ENCODE measurements around the gene PROX1.

Gene PROX1

GRCh38 chr1:213951876-213952275, 35.9 kb upstream of the PROX1 start:
- no peak for DNase-seq (ENCODE audit: low read depth)
- no peak for TF ChIP-seq CTCF (IDR thresholded peaks at IDR 0.05; ENCODE audit: control insufficient read depth, insufficient read depth, low read depth, low read length, missing control alignments)
- H3K4me3 ChIP-seq (ENCODE audit: control insufficient read depth, low read depth, low read length): no peak overlapping the region

- DNase-seq (ENCODE audit: low read depth): no peak
- H3K4me3 ChIP-seq (ENCODE audit: control insufficient read depth, low read depth, low read length): no peak overlapping the region
- TF ChIP-seq CTCF (IDR thresholded peaks at IDR 0.05; ENCODE audit: control insufficient read depth, insufficient read depth, low read depth, low read length, missing control alignments): no peak
Measured at GRCh38 chr1:213953806-213954205, 34.0 kb upstream of the PROX1 start.

GRCh38 chr1:213956295-213956770, 31.4 kb upstream of the PROX1 start:
- H3K4me3 ChIP-seq (ENCODE audit: control insufficient read depth, low read depth, low read length): no peak overlapping the region
- no peak for DNase-seq (ENCODE audit: low read depth)
- no peak for TF ChIP-seq CTCF (IDR thresholded peaks at IDR 0.05; ENCODE audit: control insufficient read depth, insufficient read depth, low read depth, low read length, missing control alignments)

- TF ChIP-seq CTCF (IDR thresholded peaks at IDR 0.05; ENCODE audit: control insufficient read depth, insufficient read depth, low read depth, low read length, missing control alignments): no peak
- DNase-seq (ENCODE audit: low read depth): no peak
- no peak overlapping the region for H3K4me3 ChIP-seq (ENCODE audit: control insufficient read depth, low read depth, low read length)
Measured at GRCh38 chr1:213958346-213958745, 29.4 kb upstream of the PROX1 start.

- no peak for DNase-seq (ENCODE audit: low read depth)
- no peak overlapping the region for H3K4me3 ChIP-seq (ENCODE audit: control insufficient read depth, low read depth, low read length)
- no peak for TF ChIP-seq CTCF (IDR thresholded peaks at IDR 0.05; ENCODE audit: control insufficient read depth, insufficient read depth, low read depth, low read length, missing control alignments)
Measured at GRCh38 chr1:213960963-213961362, 26.8 kb upstream of the PROX1 start.

- TF ChIP-seq CTCF (IDR thresholded peaks at IDR 0.05; ENCODE audit: control insufficient read depth, insufficient read depth, low read depth, low read length, missing control alignments): no peak
- no peak for DNase-seq (ENCODE audit: low read depth)
- no peak overlapping the region for H3K4me3 ChIP-seq (ENCODE audit: control insufficient read depth, low read depth, low read length)
Measured at GRCh38 chr1:213962508-213962907, 25.3 kb upstream of the PROX1 start.

- H3K4me3 ChIP-seq (ENCODE audit: control insufficient read depth, low read depth, low read length): no peak overlapping the region
- no peak for DNase-seq (ENCODE audit: low read depth)
- no peak for TF ChIP-seq CTCF (IDR thresholded peaks at IDR 0.05; ENCODE audit: control insufficient read depth, insufficient read depth, low read depth, low read length, missing control alignments)
Measured at GRCh38 chr1:213966122-213966521, 21.7 kb upstream of the PROX1 start.

Measured in AG09309 (cell line).